Adipocyte (in vitro differentiated cells): ENCODE data around the gene FBXW7.
A peak's percentile ranks its signal among the peaks of the same experiment; 100 is the strongest.

Experiments used
- DNase-seq: peaks from one replicate; pipeline ENCODE4 v3.0.0-alpha.2; 2015; ENCODE audit warnings: low read depth
- H3K27me3 ChIP-seq: replicated peaks from 2 replicates; pipeline ENCODE4 v1.7.0; 2013; ENCODE audit warnings: mild to moderate bottlenecking, low read length, moderate library complexity; ENCODE audit not compliant: control insufficient read depth, insufficient read depth
- H3K36me3 ChIP-seq: 2 replicates; pipeline ENCODE4 v1.7.0; 2013; ENCODE audit warnings: low read length, mild to moderate bottlenecking, moderate library complexity; ENCODE audit not compliant: control insufficient read depth, insufficient read depth, severe bottlenecking
- H3K4me1 ChIP-seq: 2 replicates; pipeline ENCODE4 v1.7.0; 2013; ENCODE audit warnings: mild to moderate bottlenecking, low read length, moderate library complexity; ENCODE audit not compliant: control insufficient read depth, insufficient read depth
- H3K4me3 ChIP-seq: 2 replicates; pipeline ENCODE4 v1.7.0; 2013; ENCODE audit warnings: mild to moderate bottlenecking, low read length, moderate library complexity
- H3K9ac ChIP-seq: 2 replicates; pipeline ENCODE4 v1.7.0; 2013; ENCODE audit warnings: mild to moderate bottlenecking, low read length, moderate library complexity
- H3K9me3 ChIP-seq: 2 replicates; pipeline ENCODE4 v1.7.0; 2013; ENCODE audit warnings: mild to moderate bottlenecking, low read length, moderate library complexity; ENCODE audit not compliant: control insufficient read depth

Gene FBXW7

GRCh38 chr4:152422817-152423320 lies 113.0 kb downstream of the FBXW7 start:
- no peaks in the 10 kb centered on the region for H3K27me3 ChIP-seq
- H3K9ac ChIP-seq = no peak overlapping the region
- no peaks in the 10 kb centered on the region for H3K4me1 ChIP-seq
- no peak for DNase-seq
- H3K36me3 ChIP-seq = no peaks in the 10 kb centered on the region
- no peak overlapping the region for H3K4me3 ChIP-seq
- no peaks in the 10 kb centered on the region for H3K9me3 ChIP-seq

DNA sequence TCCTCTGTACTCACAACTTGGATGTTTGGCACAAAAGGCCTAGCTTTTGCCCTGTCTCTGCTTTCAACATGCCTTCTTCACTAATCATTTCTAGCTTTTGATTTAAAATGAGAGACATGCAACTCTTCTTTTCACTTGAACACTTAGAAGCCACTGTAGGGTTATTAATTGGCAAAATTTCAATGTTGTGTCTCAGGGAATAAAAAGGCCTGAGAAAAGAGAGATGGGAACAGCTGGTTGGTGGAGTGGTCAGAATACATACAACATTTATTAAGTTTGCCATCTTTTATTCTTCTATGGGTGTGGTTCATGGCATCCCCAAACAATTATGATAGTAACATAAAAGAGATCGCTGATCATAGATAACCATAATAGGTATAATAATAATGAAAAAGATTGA lies 114.3 kb downstream of the FBXW7 start:
- no peak for DNase-seq
- no peaks in the 10 kb centered on the region for H3K36me3 ChIP-seq

GRCh38 chr4:152419809-152420208 lies 116.1 kb downstream of the FBXW7 start:
- no peak for DNase-seq
- no peak overlapping the region for H3K4me3 ChIP-seq
- no peak overlapping the region for H3K9ac ChIP-seq
- H3K9me3 ChIP-seq = no peaks in the 10 kb centered on the region
- H3K27me3 ChIP-seq = no peaks in the 10 kb centered on the region
- H3K36me3 ChIP-seq = no peaks in the 10 kb centered on the region
- peaks cover 6% of the 10 kb centered on the region for H3K4me1 ChIP-seq

More for the DNA sequence above, 114.3 kb downstream of the FBXW7 start:
- Histone ChIP-seq H3K9me3 (no peaks in the 10 kb centered on the region), H3K4me3 (no peak overlapping the region), H3K27me3 (no peaks in the 10 kb centered on the region), H3K9ac (no peak overlapping the region), H3K4me1 (no peaks in the 10 kb centered on the region)

DNA sequence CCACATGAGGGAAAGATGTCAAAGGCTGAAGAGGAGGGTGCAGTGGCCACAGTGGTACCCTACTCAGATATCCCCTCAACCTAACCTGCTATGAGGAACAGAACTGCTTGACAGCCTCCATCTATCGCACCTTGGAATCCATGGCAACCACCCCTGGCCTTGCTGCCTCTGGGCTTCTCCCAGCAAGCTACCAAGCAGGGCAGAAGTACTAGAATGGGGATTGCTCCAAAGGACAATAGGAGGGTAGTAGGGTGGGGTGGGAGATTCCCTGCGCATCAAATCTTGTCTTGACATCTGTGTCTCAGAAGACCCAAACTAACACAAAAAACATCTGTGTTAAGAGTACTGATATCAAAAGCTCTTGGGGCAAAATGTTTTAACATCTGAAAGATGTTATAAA lies 118.2 kb downstream of the FBXW7 start:
- DNase-seq = no peak
- H3K4me1 ChIP-seq = peaks cover 9% of the 10 kb centered on the region
- no peak overlapping the region for H3K9ac ChIP-seq
- no peaks in the 10 kb centered on the region for H3K36me3 ChIP-seq
- H3K4me3 ChIP-seq = no peak overlapping the region
- H3K9me3 ChIP-seq = no peaks in the 10 kb centered on the region
- no peaks in the 10 kb centered on the region for H3K27me3 ChIP-seq

GRCh38 chr4:152415980-152416379 lies 119.9 kb downstream of the FBXW7 start:
- H3K9ac ChIP-seq = no peak overlapping the region
- H3K36me3 ChIP-seq = no peaks in the 10 kb centered on the region
- no peak overlapping the region for H3K4me3 ChIP-seq

DNA sequence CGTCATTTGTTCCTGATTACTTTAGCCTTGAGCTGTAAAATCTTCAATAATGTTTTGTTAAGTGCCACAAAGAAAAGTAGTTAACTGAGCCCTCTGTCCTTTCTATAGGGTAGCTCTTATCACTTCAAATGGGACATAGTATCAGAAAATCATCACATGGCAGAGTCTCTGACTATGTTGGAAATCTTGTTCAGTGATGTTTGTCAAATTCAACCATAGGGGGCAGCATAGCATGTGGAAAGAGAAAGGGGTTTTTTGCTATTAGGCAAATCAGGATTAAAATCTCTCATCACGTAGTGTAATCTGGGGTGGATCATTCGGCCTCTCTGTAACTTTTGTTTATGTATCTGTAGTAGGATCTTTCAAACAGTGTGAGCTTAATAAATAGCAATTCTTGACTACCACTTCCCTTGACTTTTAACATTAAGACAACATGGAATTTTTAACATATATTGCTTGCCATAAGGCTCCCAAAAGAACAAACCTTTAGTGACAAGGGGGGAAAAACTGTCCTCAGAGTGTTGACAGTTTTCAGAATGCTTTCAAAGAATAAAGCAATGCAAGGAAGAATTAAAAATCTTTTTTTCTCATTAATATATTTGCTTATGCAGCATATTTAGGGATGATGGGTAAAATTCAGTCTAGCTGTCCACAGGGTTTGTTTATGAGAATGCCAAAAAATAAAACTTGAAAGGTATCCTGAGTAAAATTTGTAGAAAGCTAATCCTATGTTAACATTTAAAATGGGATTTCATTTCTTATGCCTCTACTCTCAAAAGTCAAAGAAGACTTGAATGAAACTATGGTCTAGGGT lies 127.2 kb downstream of the FBXW7 start:
- no peaks in the 10 kb centered on the region for H3K9me3 ChIP-seq
- peak; percentile 64 for DNase-seq
- H3K27me3 ChIP-seq = no peaks in the 10 kb centered on the region
- H3K4me3 ChIP-seq = no peak overlapping the region
- H3K4me1 ChIP-seq = peaks cover under 1% of the 10 kb centered on the region
- no peak overlapping the region for H3K9ac ChIP-seq
- H3K36me3 ChIP-seq = no peaks in the 10 kb centered on the region

More at GRCh38 chr4:152415980-152416379, 119.9 kb downstream of the FBXW7 start:
- H3K9me3 ChIP-seq = no peaks in the 10 kb centered on the region
- DNase-seq = peak; percentile 45
- H3K4me1 ChIP-seq = peaks cover 9% of the 10 kb centered on the region
- no peaks in the 10 kb centered on the region for H3K27me3 ChIP-seq

DNA sequence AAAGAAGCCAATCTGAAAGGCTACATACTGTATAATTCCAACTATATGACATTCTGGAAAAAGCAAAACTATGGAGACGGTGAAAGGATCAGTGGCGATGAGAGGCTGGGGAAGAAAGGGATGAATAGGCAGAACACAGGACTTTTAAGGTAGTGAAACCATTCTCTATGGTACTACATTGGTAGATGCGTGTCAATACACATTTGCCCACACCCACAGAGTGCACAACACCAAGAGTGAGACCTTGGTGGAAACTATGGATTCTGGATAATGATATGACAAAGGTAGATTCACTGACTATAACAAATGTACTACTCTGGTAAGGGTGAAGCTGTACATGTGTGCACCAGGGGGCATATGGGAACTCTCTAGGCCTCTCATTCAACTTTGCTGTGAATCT lies 134.5 kb downstream of the FBXW7 start:
- no peak overlapping the region for H3K4me3 ChIP-seq
- no peak overlapping the region for H3K9ac ChIP-seq
- H3K27me3 ChIP-seq = no peaks in the 10 kb centered on the region
- no peaks in the 10 kb centered on the region for H3K4me1 ChIP-seq
- H3K36me3 ChIP-seq = no peaks in the 10 kb centered on the region
- DNase-seq = no peak
- no peaks in the 10 kb centered on the region for H3K9me3 ChIP-seq

DNA sequence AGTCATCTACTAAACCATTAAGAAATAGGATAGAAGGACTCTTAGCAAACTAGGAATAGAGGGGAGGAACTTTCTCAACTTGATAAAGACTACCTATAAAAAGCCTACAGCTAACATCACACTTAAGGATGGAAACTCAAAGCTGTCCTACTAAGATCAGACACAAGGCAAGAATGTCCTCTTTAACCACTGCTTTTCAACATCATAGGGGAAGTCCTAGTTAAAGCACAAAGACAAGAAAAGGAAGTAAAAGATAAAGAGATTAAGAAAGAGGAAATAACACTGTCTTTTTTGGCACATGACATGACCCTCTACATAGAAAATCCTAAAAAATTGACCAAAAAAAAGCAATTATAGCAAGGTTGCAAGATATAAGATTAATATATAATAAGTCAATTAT lies 136.6 kb downstream of the FBXW7 start:
- no peak overlapping the region for H3K4me3 ChIP-seq
- H3K9ac ChIP-seq = no peak overlapping the region
- no peaks in the 10 kb centered on the region for H3K4me1 ChIP-seq
- no peaks in the 10 kb centered on the region for H3K9me3 ChIP-seq
- H3K27me3 ChIP-seq = no peaks in the 10 kb centered on the region
- no peaks in the 10 kb centered on the region for H3K36me3 ChIP-seq
- no peak for DNase-seq

GRCh38 chr4:152398060-152398459 lies 137.8 kb downstream of the FBXW7 start:
- H3K27me3 ChIP-seq = no peaks in the 10 kb centered on the region
- H3K9me3 ChIP-seq = no peaks in the 10 kb centered on the region
- no peaks in the 10 kb centered on the region for H3K4me1 ChIP-seq
- H3K4me3 ChIP-seq = no peak overlapping the region
- H3K9ac ChIP-seq = no peak overlapping the region
- DNase-seq = peak; percentile 49
- H3K36me3 ChIP-seq = no peaks in the 10 kb centered on the region

- Histone ChIP-seq H3K4me3 (no peak overlapping the region), H3K27me3 (no peaks in the 10 kb centered on the region), H3K36me3 (no peaks in the 10 kb centered on the region), H3K4me1 (no peaks in the 10 kb centered on the region), H3K9ac (no peak overlapping the region), H3K9me3 (no peaks in the 10 kb centered on the region)
- no peak for DNase-seq
These were observed 141.1 kb downstream of the FBXW7 start for GRCh38 chr4:152394791-152395190.

GRCh38 chr4:152392079-152392478 lies 143.8 kb downstream of the FBXW7 start:
- Histone ChIP-seq H3K36me3 (no peaks in the 10 kb centered on the region), H3K4me1 (no peaks in the 10 kb centered on the region), H3K27me3 (no peaks in the 10 kb centered on the region), H3K9me3 (no peaks in the 10 kb centered on the region), H3K9ac (no peak overlapping the region), H3K4me3 (no peak overlapping the region)
- no peak for DNase-seq
